Lung (tissue), 12 donors: ENCODE data around the gene NBEA. TPM values are rescaled to one million over a fixed set of nuclear protein-coding genes. Genes with fewer than 3 reads are reported as not detected.

Experiments used
- ATAC-seq: fragments of 200-7000 bp; cut with Tn5 transposase; one replicate; pipeline ENCODE4 v1.9.1; 2020; ENCODE audit warnings: moderate number of reproducible peaks; ENCODE audit not compliant: insufficient read depth, low FRiP score
- DNase-seq, 3 donors: peaks; one replicate each; pipeline ENCODE4 v3.0.0-alpha.2; 2013 to 2017
- H3K27ac ChIP-seq, 2 donors: one replicate each; pipeline ENCODE4 v1.5.1; 2013; ENCODE audit warnings: mild to moderate bottlenecking in 2 of 2, moderate library complexity in 2 of 2, control low read depth in 1 of 2, inconsistent platforms in 1 of 2, low read depth in 1 of 2, low read length in 1 of 2
- H3K27me3 ChIP-seq, 3 donors: one replicate each; pipeline ENCODE4 v1.5.1; 2013; ENCODE audit warnings: low read length in 2 of 3; ENCODE audit not compliant: control insufficient read depth in 3 of 3, insufficient read depth in 3 of 3
- H3K36me3 ChIP-seq, 4 donors: one replicate each; pipeline ENCODE4 v1.5.1; 2013; ENCODE audit warnings: low read length in 4 of 4, mild to moderate bottlenecking in 1 of 4, moderate library complexity in 1 of 4; ENCODE audit not compliant: control insufficient read depth in 4 of 4, insufficient read depth in 4 of 4
- H3K4me1 ChIP-seq, 5 donors: one replicate each; pipeline ENCODE4 v1.5.1; 2013; ENCODE audit warnings: low read length in 5 of 5, mild to moderate bottlenecking in 2 of 5, moderate library complexity in 1 of 5; ENCODE audit not compliant: control insufficient read depth in 5 of 5, insufficient read depth in 5 of 5
- H3K4me3 ChIP-seq: one replicate; pipeline ENCODE4 v1.5.1; 2013; ENCODE audit warnings: mild to moderate bottlenecking, control low read depth, moderate library complexity
- H3K9ac ChIP-seq, 2 donors: one replicate each; pipeline ENCODE4 v1.5.1; 2013; ENCODE audit warnings: low read length in 2 of 2, control low read depth in 1 of 2; ENCODE audit not compliant: insufficient read depth in 1 of 2
- H3K9me3 ChIP-seq, 4 donors: one replicate each; pipeline ENCODE4 v1.5.1; 2013; ENCODE audit warnings: low read length in 3 of 4, mild to moderate bottlenecking in 1 of 4, moderate library complexity in 1 of 4; ENCODE audit not compliant: control insufficient read depth in 4 of 4, insufficient read depth in 3 of 4
- CTCF ChIP-seq: IDR thresholded peaks from 2 replicates; pipeline ENCODE4 v1.5.1; 2012; ENCODE audit warnings: mild to moderate bottlenecking; ENCODE audit errors: control extremely low read depth, extremely low read depth
- WGBS, 2 donors: extraction: QIAGEN DNeasy Blood & Tissue Kit; methylation state at CpG; one replicate each; pipeline ENCODE4 v1.1.7; 2013; 5-methylcytosine and 5-hydroxymethylcytosine counted together
- polyA plus RNA-seq, 2 donors: library from polyadenylated mRNA; stranded (reverse); fragments of 200-250 nt; gene quantifications; one replicate each; pipeline ENCODE4 v1.2.1, GENCODE V29; 2013
- total RNA-seq, 2 donors: library from RNA; depleted of rRNA in 1 of 2; stranded (reverse); fragments of >200 nt in 1 of 2; gene quantifications; one replicate each; pipeline ENCODE4 v1.2.1, GENCODE V29; 2014 to 2021
- donor health status: control.
- donor health status: control.
- donor health status: Bipolar disorder and iron deficiency.
- donor health status: healthy.
- donor health status: DM: yes; HTN: yes; CAD: no.

NBEA gene
- total and polyA plus RNA-seq, 4 donors: 1.6 to 26.5 (median 5.3) TPM

- 82% methylated on average over 3 of the region's 3 CpGs for WGBS, 2 donors
Measured at GRCh38 chr13:35554972-35555623, 613.0 kb downstream of the NBEA start.

GRCh38 chr13:35557475-35557874, 615.4 kb downstream of the NBEA start:
- Histone ChIP-seq H3K9me3 (no peaks in the 10 kb centered on the region), H3K36me3 (no peaks in the 10 kb centered on the region), H3K27me3 (no peaks in the 10 kb centered on the region), H3K4me1 (peaks cover 0 to 12% (median 0%) of the 10 kb centered on the region in 5 donors), H3K27ac (no peak overlapping the region), H3K9ac (no peak overlapping the region), H3K4me3 (no peak overlapping the region)
- 76 to 81% methylated on average over 3 of the region's 3 CpGs for WGBS, 2 donors
- ATAC-seq (no peak), DNase-seq (no peak)
- TF ChIP-seq CTCF: no peak

More at GRCh38 chr13:35554972-35555623, 613.0 kb downstream of the NBEA start:
- Histone ChIP-seq H3K27ac (no peak overlapping the region), H3K4me3 (no peak overlapping the region), H3K4me1 (peaks cover 0 to 12% (median 0%) of the 10 kb centered on the region in 5 donors), H3K9ac (no peak overlapping the region), H3K36me3 (no peaks in the 10 kb centered on the region), H3K27me3 (no peaks in the 10 kb centered on the region), H3K9me3 (no peaks in the 10 kb centered on the region)
- DNase-seq (no peak), ATAC-seq (no peak)
- no peak for TF ChIP-seq CTCF

DNA sequence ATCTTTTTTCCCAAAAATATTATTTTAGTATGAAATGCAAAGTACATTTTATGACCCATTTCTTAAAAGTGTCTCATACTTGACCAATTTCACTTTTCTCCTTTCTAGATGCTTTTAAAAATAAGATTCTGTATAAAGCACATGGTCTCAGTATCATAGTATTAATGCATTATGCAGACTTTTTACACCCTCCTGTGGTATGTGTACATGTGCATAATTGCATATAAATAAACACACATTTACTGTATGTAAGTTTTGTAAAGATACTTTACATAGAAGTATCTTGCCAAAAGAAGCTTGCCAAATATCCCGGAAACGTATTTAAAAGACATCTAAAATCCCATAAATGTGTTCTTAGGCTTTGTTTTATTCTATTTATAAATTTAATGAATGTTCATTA, 619.5 kb downstream of the NBEA start:
- no peak overlapping the region for H3K4me3 ChIP-seq
- no peak for DNase-seq
- no peaks in the 10 kb centered on the region for H3K36me3 ChIP-seq
- no peaks in the 10 kb centered on the region for H3K9me3 ChIP-seq
- no peak overlapping the region for H3K27ac ChIP-seq
- no peak for TF ChIP-seq CTCF
- H3K27me3 ChIP-seq: no peaks in the 10 kb centered on the region
- H3K4me1 ChIP-seq: no peaks in the 10 kb centered on the region
- no peak overlapping the region for H3K9ac ChIP-seq
- 59 to 86% methylated on average over 2 of the region's 2 CpGs for WGBS, 2 donors
- no peak for ATAC-seq

DNA sequence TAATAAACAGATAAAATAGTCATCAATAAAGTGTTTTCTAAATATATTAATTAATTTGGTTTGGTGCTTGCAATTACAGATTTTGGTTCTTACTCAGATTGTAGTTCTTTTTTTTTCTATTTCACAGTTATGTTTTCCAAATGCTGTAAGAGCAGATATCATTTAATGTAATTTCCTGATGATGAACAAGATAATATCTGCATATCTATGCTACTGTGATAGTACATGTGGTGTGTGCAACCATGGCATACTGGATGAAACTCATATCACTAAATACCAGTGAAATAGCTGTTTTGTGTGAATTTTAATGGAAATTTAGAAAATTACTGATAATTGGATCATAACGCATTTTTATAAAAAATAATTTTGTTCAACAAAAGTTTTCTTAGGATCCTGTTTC, 623.2 kb downstream of the NBEA start:
- 94 to 97% methylated on average over 1 of the region's 1 CpG for WGBS, 2 donors
- no peak for ATAC-seq
- TF ChIP-seq CTCF: no peak

More for the DNA sequence above, 623.2 kb downstream of the NBEA start:
- Histone ChIP-seq H3K27ac (no peak overlapping the region), H3K4me1 (peaks cover 0 to 13% (median 0%) of the 10 kb centered on the region in 5 donors), H3K9me3 (no peaks in the 10 kb centered on the region), H3K27me3 (no peaks in the 10 kb centered on the region), H3K9ac (no peak overlapping the region), H3K36me3 (peaks cover 0 to 2% (median 0%) of the 10 kb centered on the region in 4 donors), H3K4me3 (no peak overlapping the region)
- no peak for DNase-seq
